SH-SY5Y (cell line): ENCODE data around the gene RET.

Source experiments
- GATA2 ChIP-seq: IDR thresholded peaks from 2 replicates; pipeline ENCODE4 v1.6.1; 2011; ENCODE audit warnings: mild to moderate bottlenecking, low read depth, low read length
- GATA3 ChIP-seq: IDR thresholded peaks from 2 replicates; pipeline ENCODE4 v1.6.1; 2011; ENCODE audit warnings: low read depth, mild to moderate bottlenecking, low read length, moderate library complexity

DNA sequence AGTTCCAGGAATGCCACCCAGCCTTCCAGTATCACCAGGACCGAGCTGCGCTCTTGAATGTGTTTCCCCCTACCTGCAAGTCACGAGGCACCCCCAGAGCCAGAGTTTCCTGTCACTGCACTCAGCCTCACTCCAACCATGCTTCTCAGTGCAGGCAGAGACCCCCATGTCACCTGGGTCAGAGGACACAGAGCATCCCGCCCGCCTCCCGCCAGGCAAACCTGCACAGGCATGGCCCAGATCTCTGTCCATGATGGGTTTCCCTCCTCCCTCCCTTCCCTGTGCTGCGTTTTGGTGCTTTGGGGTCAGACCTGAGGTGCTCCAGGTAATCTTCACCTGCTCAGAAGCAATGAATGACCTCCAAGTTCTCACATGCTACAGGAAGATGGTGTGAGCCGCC, 3.1 kb upstream of the RET start:
- TF ChIP-seq GATA2 (no peak), GATA3 (no peak)
